NCI-H524 (cell line): ENCODE measurements around the gene C16orf46.
"Not testable (repeated sequence)": the region's sequence is repeated elsewhere in the genome, so short reads cannot be mapped to it uniquely, and the experiment has no call there.

ENCODE experiments used
- DNase-seq, 2 experiments: peaks; one replicate each; lab custom pipeline; 2025; lab: John Stamatoyannopoulos, UW

Gene C16orf46

GRCh38 chr16:81077076-81077940 is at the start of gene C16orf46:
Gene C16orf46 (minus strand): TSS chr16:81077238. CDS start chr16:81063955, 13,283 bp downstream.
- DNase-seq: peak; percentile 96 to 97

- DNase-seq: no peak
Observed at GRCh38 chr16:81123092-81123852, 46.2 kb upstream of the C16orf46 start.

- DNase-seq: no peak
Observed at GRCh38 chr16:81121474-81121990, 44.5 kb upstream of the C16orf46 start.

GRCh38 chr16:81117436-81117835 is 40.4 kb upstream of the C16orf46 start:
- DNase-seq: no peak

- no peak for DNase-seq
Observed at GRCh38 chr16:81116285-81116684, 39.2 kb upstream of the C16orf46 start.

- DNase-seq: no peak
Observed at GRCh38 chr16:81112453-81112852, 35.4 kb upstream of the C16orf46 start.

GRCh38 chr16:81109274-81109673 is 32.2 kb upstream of the C16orf46 start:
- DNase-seq: not testable (repeated sequence)

- no peak for DNase-seq
Observed at GRCh38 chr16:81107511-81107910, 30.5 kb upstream of the C16orf46 start.

GRCh38 chr16:81106826-81107503 is 29.9 kb upstream of the C16orf46 start:
- DNase-seq: no peak

- no peak for DNase-seq
Observed at GRCh38 chr16:81105946-81106345, 28.9 kb upstream of the C16orf46 start.

GRCh38 chr16:81101702-81102101 is 24.7 kb upstream of the C16orf46 start:
- no peak for DNase-seq

GRCh38 chr16:81099958-81100357 is 22.9 kb upstream of the C16orf46 start:
- no peak for DNase-seq

- no peak for DNase-seq
Observed at GRCh38 chr16:81097230-81097629, 20.2 kb upstream of the C16orf46 start.

GRCh38 chr16:81096715-81097208 is 19.7 kb upstream of the C16orf46 start:
- no peak for DNase-seq

GRCh38 chr16:81095953-81096714 is 19.1 kb upstream of the C16orf46 start, which contains the start of gene GCSH:
Gene GCSH (minus strand): TSS chr16:81096395. CDS start chr16:81096278, 117 bp downstream.
- DNase-seq: peak; percentile 98 to 99

GRCh38 chr16:81095653-81095952 is 18.6 kb upstream of the C16orf46 start:
- DNase-seq: no peak

- DNase-seq: no peak
Observed at GRCh38 chr16:81094771-81095251, 17.8 kb upstream of the C16orf46 start.

- DNase-seq: no peak
Observed at GRCh38 chr16:81088836-81089235, 11.8 kb upstream of the C16orf46 start.

GRCh38 chr16:81081014-81081413 is 4.0 kb upstream of the C16orf46 start:
- DNase-seq: no peak

GRCh38 chr16:81080233-81080632 is 3.2 kb upstream of the C16orf46 start:
- no peak for DNase-seq

GRCh38 chr16:81076566-81077075 is 417 bp downstream of the C16orf46 start:
- DNase-seq: peak; percentile 86 to 95
